Amygdala (tissue), 56 donors: ENCODE data around the gene ERC2.

ENCODE experiments used
- DNase-seq, 56 donors: peaks; one replicate each; lab custom pipeline; 2025; lab: John Stamatoyannopoulos, UW

Gene ERC2

GRCh38 chr3:55959471-55960080 is 508.7 kb downstream of the ERC2 start:
- DNase-seq: no peak

- no peak for DNase-seq
These were observed 509.7 kb downstream of the ERC2 start for GRCh38 chr3:55958605-55959004.

GRCh38 chr3:55955891-55956477 is 512.3 kb downstream of the ERC2 start:
- no peak for DNase-seq

GRCh38 chr3:55951388-55951787 is 516.9 kb downstream of the ERC2 start:
- DNase-seq: no peak

GRCh38 chr3:55947406-55947805 is 520.9 kb downstream of the ERC2 start:
- no peak for DNase-seq

- no peak for DNase-seq
These were observed 521.6 kb downstream of the ERC2 start for GRCh38 chr3:55946574-55947160.

- no peak for DNase-seq
These were observed 525.4 kb downstream of the ERC2 start for GRCh38 chr3:55942868-55943267.

GRCh38 chr3:55939287-55939686 is 529.0 kb downstream of the ERC2 start:
- no peak for DNase-seq

GRCh38 chr3:55937301-55937700 is 531.0 kb downstream of the ERC2 start:
- DNase-seq: no peak

GRCh38 chr3:55936549-55937052 is 531.7 kb downstream of the ERC2 start:
- DNase-seq: no peak

GRCh38 chr3:55935241-55935640 is 533.0 kb downstream of the ERC2 start:
- no peak for DNase-seq

GRCh38 chr3:55934771-55935170 is 533.5 kb downstream of the ERC2 start:
- DNase-seq: no peak

- no peak for DNase-seq
These were observed 539.0 kb downstream of the ERC2 start for GRCh38 chr3:55929154-55929869.

GRCh38 chr3:55923626-55924025 is 544.6 kb downstream of the ERC2 start:
- no peak for DNase-seq

GRCh38 chr3:55923207-55923606 is 545.1 kb downstream of the ERC2 start:
- no peak for DNase-seq

- no peak for DNase-seq
These were observed 555.4 kb downstream of the ERC2 start for GRCh38 chr3:55912880-55913279.

- DNase-seq: no peak
These were observed 557.0 kb downstream of the ERC2 start for GRCh38 chr3:55911266-55911665.

GRCh38 chr3:55910543-55910942 is 557.7 kb downstream of the ERC2 start:
- DNase-seq: no peak

GRCh38 chr3:55909373-55909772 is 558.9 kb downstream of the ERC2 start:
- no peak for DNase-seq

GRCh38 chr3:55907616-55908015 is 560.7 kb downstream of the ERC2 start:
- no peak for DNase-seq

GRCh38 chr3:55906896-55907295 is 561.4 kb downstream of the ERC2 start:
- DNase-seq: no peak

- no peak for DNase-seq
These were observed 563.6 kb downstream of the ERC2 start for GRCh38 chr3:55904716-55905115.
